Neural cell (in vitro differentiated cells): ENCODE measurements around the gene KRT222. TPM values are rescaled to one million over a fixed set of nuclear protein-coding genes. Genes with fewer than 3 reads are reported as not detected.

Experiments used
- H2AFZ ChIP-seq: fragments of 200-600, 300-800 bp; sonication (generic), shearing (Covaris generic); 2 replicates; pipeline ENCODE4 v1.6.0; 2014; ENCODE audit warnings: low read depth, mild to moderate bottlenecking, antibody characterized with exemption, low read length, moderate library complexity
- H3F3A ChIP-seq: fragments of 200-600 bp; shearing (Covaris generic); 2 replicates; pipeline ENCODE4 v1.6.1; 2016; ENCODE audit warnings: mild to moderate bottlenecking, moderate library complexity, mixed read lengths, antibody characterized with exemption, low read length; ENCODE audit not compliant: insufficient read depth, poor library complexity, severe bottlenecking
- H3K27ac ChIP-seq: fragments of 200-600, 300-800 bp; sonication (generic), shearing (Covaris generic); 2 replicates; pipeline ENCODE4 v1.5.1; 2014; ENCODE audit warnings: mild to moderate bottlenecking, low read length, moderate library complexity
- H3K27me3 ChIP-seq: fragments of 300-800, 200-600 bp; sonication (generic), shearing (Covaris generic); 2 replicates; pipeline ENCODE4 v1.6.0; 2014; ENCODE audit warnings: mild to moderate bottlenecking, low read depth, low read length, moderate library complexity; ENCODE audit not compliant: insufficient read depth
- H3K36me3 ChIP-seq: fragments of 300-800, 200-600 bp; sonication (generic), shearing (Covaris generic); 2 replicates; pipeline ENCODE4 v1.5.1; 2014; ENCODE audit warnings: mild to moderate bottlenecking, antibody characterized with exemption, low read length, moderate library complexity; ENCODE audit not compliant: insufficient read depth
- H3K4me2 ChIP-seq: fragments of 300-800, 200-600 bp; sonication (generic), shearing (Covaris generic); 2 replicates; pipeline ENCODE4 v1.6.0; 2014; ENCODE audit warnings: mild to moderate bottlenecking, low read length
- H3K4me3 ChIP-seq: fragments of 300-800, 200-600 bp; sonication (generic), shearing (Covaris generic); 2 replicates; pipeline ENCODE4 v1.5.1; 2014; ENCODE audit warnings: mild to moderate bottlenecking, low read length, moderate library complexity
- H3K79me2 ChIP-seq: fragments of 200-600 bp; shearing (Covaris generic); replicated peaks from 2 replicates; pipeline ENCODE4 v1.6.0; 2014; ENCODE audit warnings: mild to moderate bottlenecking, low read length, moderate library complexity; ENCODE audit not compliant: insufficient read depth
- H3K9ac ChIP-seq: fragments of 300-800, 200-600 bp; sonication (generic), shearing (Covaris generic); 2 replicates; pipeline ENCODE4 v1.6.1; 2016; ENCODE audit warnings: mild to moderate bottlenecking, low read length, mixed read lengths
- H3K9me2 ChIP-seq: fragments of 200-600 bp; shearing (Covaris generic); 2 replicates; pipeline ENCODE4 v1.6.1; 2016; ENCODE audit warnings: mild to moderate bottlenecking, low read length, mixed read lengths; ENCODE audit not compliant: insufficient read depth
- H3K9me3 ChIP-seq: fragments of 200-600, 300-800 bp; sonication (generic), shearing (Covaris generic); 2 replicates; pipeline ENCODE4 v1.6.1; 2016; ENCODE audit warnings: mild to moderate bottlenecking, mixed run types, low read length, moderate library complexity, mixed read lengths
- H4K20me1 ChIP-seq: fragments of 200-600 bp; shearing (Covaris generic); 2 replicates; pipeline ENCODE4 v1.6.1; 2016; ENCODE audit warnings: mild to moderate bottlenecking, mixed run types; ENCODE audit not compliant: insufficient read depth
- CTCF ChIP-seq: fragments of 450-650 bp; IDR thresholded peaks from 2 replicates; pipeline ENCODE4 v1.5.1; 2014; ENCODE audit warnings: antibody characterized with exemption, mild to moderate bottlenecking, moderate library complexity; ENCODE audit not compliant: poor library complexity, severe bottlenecking
- EP300 ChIP-seq: fragments of 450-650 bp; conservative IDR thresholded peaks from 2 replicates; pipeline ENCODE4 v1.6.1; 2014; ENCODE audit warnings: antibody characterized with exemption, mild to moderate bottlenecking, moderate library complexity; ENCODE audit not compliant: poor library complexity, severe bottlenecking
- EZH2 ChIP-seq: fragments of 200-600, 300-800 bp; shearing (Covaris generic), sonication (generic); IDR thresholded peaks from 2 replicates; pipeline ENCODE4 v1.6.1; 2014; ENCODE audit warnings: antibody characterized with exemption, low read length, borderline replicate concordance, mild to moderate bottlenecking; ENCODE audit not compliant: insufficient read depth, poor library complexity, severe bottlenecking
- MXI1 ChIP-seq: fragments of 450-650 bp; conservative IDR thresholded peaks from 2 replicates; pipeline ENCODE4 v1.6.1; 2014; ENCODE audit warnings: antibody characterized with exemption, mild to moderate bottlenecking; ENCODE audit not compliant: poor library complexity, severe bottlenecking
- POLR2AphosphoS5 ChIP-seq: IDR thresholded peaks from 2 replicates; pipeline ENCODE4 v1.6.1; 2012
- RAD21 ChIP-seq: fragments of 450-650 bp; conservative IDR thresholded peaks from 2 replicates; pipeline ENCODE4 v1.6.1; 2014; ENCODE audit warnings: antibody characterized with exemption, mild to moderate bottlenecking, moderate library complexity
- REST ChIP-seq: IDR thresholded peaks from 2 replicates; pipeline ENCODE4 v1.6.1; 2012; ENCODE audit warnings: borderline replicate concordance
- SMC3 ChIP-seq: fragments of 450-650 bp; conservative IDR thresholded peaks from 2 replicates; pipeline ENCODE4 v1.6.1; 2014; ENCODE audit warnings: antibody characterized with exemption, mild to moderate bottlenecking, moderate library complexity; ENCODE audit not compliant: poor library complexity
- TAF1 ChIP-seq: IDR thresholded peaks from 2 replicates; pipeline ENCODE4 v1.6.1; 2012; ENCODE audit warnings: low read depth
- polyA plus RNA-seq: library from polyadenylated mRNA; depleted of rRNA; stranded (reverse); fragments of >200 nt; gene quantifications from 2 replicates; pipeline ENCODE4 v1.2.3, GENCODE V29; 2014

The KRT222 gene
- polyA plus RNA-seq, 1 donor from 2014 or later: 15.1 TPM

GRCh38 chr17:40622509-40622928 is 42.5 kb downstream of the KRT222 start:
- no peak overlapping the region for H2AFZ ChIP-seq

GRCh38 chr17:40621578-40621977 is 43.4 kb downstream of the KRT222 start:
- Histone ChIP-seq H4K20me1 (no peaks in the 10 kb centered on the region), H3K27me3 (no peaks in the 10 kb centered on the region), H3F3A (no peaks in the 10 kb centered on the region), H3K9me2 (no peaks in the 10 kb centered on the region), H3K9me3 (no peaks in the 10 kb centered on the region), H3K9ac (no peak overlapping the region), H3K79me2 (no peaks in the 10 kb centered on the region), H3K4me3 (no peak overlapping the region), H3K4me2 (no peak overlapping the region), H3K27ac (no peak overlapping the region), H2AFZ (no peak overlapping the region), H3K36me3 (no peaks in the 10 kb centered on the region)
- TF ChIP-seq CTCF: no peak
- TF ChIP-seq MXI1: no peak
- no peak for TF ChIP-seq EZH2
- no peak for TF ChIP-seq POLR2AphosphoS5
- TF ChIP-seq REST: no peak
- TF ChIP-seq TAF1: no peak
- no peak for TF ChIP-seq SMC3

More at GRCh38 chr17:40622509-40622928, 42.5 kb downstream of the KRT222 start:
- Histone ChIP-seq H3K4me2 (no peak overlapping the region), H4K20me1 (no peaks in the 10 kb centered on the region), H3F3A (no peaks in the 10 kb centered on the region), H3K79me2 (no peaks in the 10 kb centered on the region), H3K36me3 (no peaks in the 10 kb centered on the region), H3K9me3 (no peaks in the 10 kb centered on the region), H3K9me2 (no peaks in the 10 kb centered on the region), H3K27me3 (no peaks in the 10 kb centered on the region), H3K4me3 (no peak overlapping the region), H3K9ac (no peak overlapping the region), H3K27ac (no peak overlapping the region)
- no peak for TF ChIP-seq TAF1
- no peak for TF ChIP-seq CTCF
- no peak for TF ChIP-seq SMC3
- TF ChIP-seq EZH2: no peak
- no peak for TF ChIP-seq RAD21
- no peak for TF ChIP-seq MXI1
- no peak for TF ChIP-seq POLR2AphosphoS5
- TF ChIP-seq REST: no peak
- no peak for TF ChIP-seq EP300
